Peyer's patch (tissue), 4 donors: ENCODE measurements around the gene DUSP1.

Source experiments
- POLR2A ChIP-seq, 2 donors: fragments of 450-650 bp; IDR thresholded peaks; one replicate each; pipeline ENCODE4 v1.5.1; 2017; ENCODE audit warnings: antibody characterized with exemption in 2 of 2, mild to moderate bottlenecking in 2 of 2, moderate library complexity in 2 of 2
- TF ChIP-seq, protein P1 (sequence below), 6 experiments: fragments of 450-650 bp in 4 of 6; fragments of 200-600 bp in 2 of 6; sonication (generic) in 1 of 6; IDR thresholded peaks; one replicate each; pipeline ENCODE4 v1.5.1; 2017 to 2019; ENCODE audit warnings: antibody characterized with exemption in 6 of 6, mild to moderate bottlenecking in 3 of 6, moderate library complexity in 1 of 6

GRCh38 chr5:172731680-172732074 is 39.3 kb downstream of the DUSP1 start:
- TF ChIP-seq, protein P1, sequence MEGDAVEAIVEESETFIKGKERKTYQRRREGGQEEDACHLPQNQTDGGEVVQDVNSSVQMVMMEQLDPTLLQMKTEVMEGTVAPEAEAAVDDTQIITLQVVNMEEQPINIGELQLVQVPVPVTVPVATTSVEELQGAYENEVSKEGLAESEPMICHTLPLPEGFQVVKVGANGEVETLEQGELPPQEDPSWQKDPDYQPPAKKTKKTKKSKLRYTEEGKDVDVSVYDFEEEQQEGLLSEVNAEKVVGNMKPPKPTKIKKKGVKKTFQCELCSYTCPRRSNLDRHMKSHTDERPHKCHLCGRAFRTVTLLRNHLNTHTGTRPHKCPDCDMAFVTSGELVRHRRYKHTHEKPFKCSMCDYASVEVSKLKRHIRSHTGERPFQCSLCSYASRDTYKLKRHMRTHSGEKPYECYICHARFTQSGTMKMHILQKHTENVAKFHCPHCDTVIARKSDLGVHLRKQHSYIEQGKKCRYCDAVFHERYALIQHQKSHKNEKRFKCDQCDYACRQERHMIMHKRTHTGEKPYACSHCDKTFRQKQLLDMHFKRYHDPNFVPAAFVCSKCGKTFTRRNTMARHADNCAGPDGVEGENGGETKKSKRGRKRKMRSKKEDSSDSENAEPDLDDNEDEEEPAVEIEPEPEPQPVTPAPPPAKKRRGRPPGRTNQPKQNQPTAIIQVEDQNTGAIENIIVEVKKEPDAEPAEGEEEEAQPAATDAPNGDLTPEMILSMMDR (IDR thresholded peaks at IDR 0.05): no peak
- TF ChIP-seq POLR2A (IDR thresholded peaks at IDR 0.05): no peak
